SK-N-MC (cell line): ENCODE measurements around the gene SHB.

Source experiments
- DNase-seq: peaks from one replicate; pipeline ENCODE4 v3.0.0-alpha.2; 2011; ENCODE audit warnings: low read depth, low spot score
- H3K27ac ChIP-seq: fragments of 200-600 bp; sonication (generic); 2 replicates; pipeline ENCODE4 v1.5.1; 2016; ENCODE audit warnings: mixed run types
- H3K36me3 ChIP-seq: fragments of 200-600 bp; sonication (generic); 2 replicates; pipeline ENCODE4 v1.6.1; 2017; ENCODE audit warnings: antibody characterized with exemption, low read length, mixed read lengths; ENCODE audit not compliant: insufficient read depth
- H3K4me3 ChIP-seq: fragments of 200-600 bp; sonication (generic); 2 replicates; pipeline ENCODE4 v1.5.1; 2016
- H3K9ac ChIP-seq: fragments of 200-600 bp; sonication (generic); 2 replicates; pipeline ENCODE4 v1.8.0; 2017; ENCODE audit warnings: mixed run types, mixed read lengths; ENCODE audit not compliant: insufficient read length
- H3K9me3 ChIP-seq: fragments of 200-600 bp; sonication (generic); 2 replicates; pipeline ENCODE4 v1.6.1; 2017; ENCODE audit warnings: low read depth, mild to moderate bottlenecking, antibody characterized with exemption, low read length, moderate library complexity, mixed read lengths
- EZH2 ChIP-seq: fragments of 200-600 bp; sonication (generic); IDR thresholded peaks from one replicate; pipeline ENCODE4 v1.6.1; 2017; ENCODE audit warnings: antibody characterized with exemption
- FOXP2 ChIP-seq: optimal IDR thresholded peaks from 2 replicates; pipeline ENCODE3; 2011; ENCODE audit warnings: mild to moderate bottlenecking, moderate library complexity; ENCODE audit not compliant: insufficient read depth; ENCODE audit errors: extremely low read length, control extremely low read depth
- POLR2AphosphoS5 ChIP-seq: IDR thresholded peaks from 2 replicates; pipeline ENCODE4 v1.6.1; 2012; ENCODE audit warnings: mild to moderate bottlenecking, low read depth, low read length, borderline replicate concordance

Gene SHB

GRCh38 chr9:37946041-37946440 is 123.0 kb downstream of the SHB start:
- H3K9ac ChIP-seq: no peak overlapping the region
- H3K9me3 ChIP-seq: no peaks in the 10 kb centered on the region
- DNase-seq: no peak
- H3K27ac ChIP-seq: no peak overlapping the region
- TF ChIP-seq EZH2 (no peak), POLR2AphosphoS5 (no peak), FOXP2 (no peak)
- H3K4me3 ChIP-seq: no peak overlapping the region
- peaks cover 50% of the 10 kb centered on the region for H3K36me3 ChIP-seq

- H3K9ac ChIP-seq: no peak overlapping the region
- DNase-seq: no peak
- H3K27ac ChIP-seq: no peak overlapping the region
- no peak for TF ChIP-seq FOXP2
- TF ChIP-seq EZH2: no peak
- no peak for TF ChIP-seq POLR2AphosphoS5
- no peak overlapping the region for H3K4me3 ChIP-seq
- peaks cover 50% of the 10 kb centered on the region for H3K36me3 ChIP-seq
- H3K9me3 ChIP-seq: no peaks in the 10 kb centered on the region
These were observed 124.2 kb downstream of the SHB start for GRCh38 chr9:37944671-37945481.

- DNase-seq: no peak
- TF ChIP-seq POLR2AphosphoS5: no peak
- TF ChIP-seq FOXP2: no peak
- TF ChIP-seq EZH2: no peak
- H3K36me3 ChIP-seq: peaks cover 50% of the 10 kb centered on the region
- no peak overlapping the region for H3K4me3 ChIP-seq
- no peak overlapping the region for H3K9ac ChIP-seq
- H3K9me3 ChIP-seq: no peaks in the 10 kb centered on the region
- no peak overlapping the region for H3K27ac ChIP-seq
These were observed 124.8 kb downstream of the SHB start for GRCh38 chr9:37944266-37944650.

GRCh38 chr9:37943345-37944265 is 125.4 kb downstream of the SHB start:
- Histone ChIP-seq H3K27ac (no peak overlapping the region), H3K4me3 (no peak overlapping the region), H3K9me3 (no peaks in the 10 kb centered on the region), H3K36me3 (peaks cover 47% of the 10 kb centered on the region), H3K9ac (no peak overlapping the region)
- TF ChIP-seq EZH2 (no peak), FOXP2 (no peak), POLR2AphosphoS5 (no peak)
- no peak for DNase-seq

- Histone ChIP-seq H3K9ac (no peak overlapping the region), H3K27ac (no peak overlapping the region), H3K9me3 (no peaks in the 10 kb centered on the region), H3K36me3 (peaks cover 38% of the 10 kb centered on the region; the same call in 1 of the 2 replicates), H3K4me3 (no peak overlapping the region)
- TF ChIP-seq POLR2AphosphoS5 (no peak), EZH2 (no peak), FOXP2 (no peak)
- DNase-seq: no peak
These were observed 126.2 kb downstream of the SHB start for GRCh38 chr9:37942621-37943344.

GRCh38 chr9:37941253-37941652 is 127.8 kb downstream of the SHB start:
- TF ChIP-seq POLR2AphosphoS5 (no peak), FOXP2 (no peak), EZH2 (no peak)
- no peak for DNase-seq
- H3K4me3 ChIP-seq: no peak overlapping the region
- no peaks in the 10 kb centered on the region for H3K9me3 ChIP-seq
- no peak overlapping the region for H3K9ac ChIP-seq
- H3K27ac ChIP-seq: no peak overlapping the region
- H3K36me3 ChIP-seq: peaks cover 24% of the 10 kb centered on the region; the same call in 1 of the 2 replicates

GRCh38 chr9:37939575-37940095 is 129.4 kb downstream of the SHB start:
- Histone ChIP-seq H3K9ac (no peak overlapping the region), H3K27ac (no peak overlapping the region), H3K4me3 (no peak overlapping the region), H3K9me3 (no peaks in the 10 kb centered on the region), H3K36me3 (peaks cover 10% of the 10 kb centered on the region; the same call in 1 of the 2 replicates)
- TF ChIP-seq EZH2 (no peak), POLR2AphosphoS5 (no peak), FOXP2 (no peak)
- DNase-seq: no peak
